ENCODE data around the gene PPP2R3B.

GRCh38 chrX:384861-385260 lies 1.8 kb downstream of the PPP2R3B start:
- TF ChIP-seq CTCF (IDR thresholded peaks at IDR 0.05) (no peak), POLR2A (IDR thresholded peaks at IDR 0.05) (no peak)

Data from Peyer's patch (tissue), 4 donors.